ENCODE results near the gene MED14. TPM values are rescaled to one million over a fixed set of nuclear protein-coding genes. Genes with fewer than 3 reads are reported as not detected.
"Not testable (repeated sequence)": the region's sequence is repeated elsewhere in the genome, so short reads cannot be mapped to it uniquely, and the experiment has no call there.

The MED14 gene
- total RNA-seq, 1 experiment from 2014 or later: 83.3 TPM

- TF ChIP-seq AR (CRISPR knock-in tag; IDR thresholded peaks at IDR 0.05) (no peak), ZNF396 (CRISPR knock-in tag; IDR thresholded peaks at IDR 0.05; ENCODE audit: borderline replicate concordance) (no peak), E2F5 (CRISPR knock-in tag; IDR thresholded peaks at IDR 0.05) (no peak), MXD4 (CRISPR knock-in tag; IDR thresholded peaks at IDR 0.05; ENCODE audit: borderline replicate concordance) (no peak), ZNF532 (CRISPR knock-in tag; IDR thresholded peaks at IDR 0.05; ENCODE audit: borderline replicate concordance) (no peak)
These were observed 1.6 kb downstream of the MED14 start (continued) for GRCh38 chrX:40733706-40734105.

GRCh38 chrX:40732499-40732898 lies 2.8 kb downstream of the MED14 start:
- H3K4me3 Mint-ChIP-seq: peak overlapping the region; percentile 53
- peak; percentile 91 for TF ChIP-seq ZNF121 (CRISPR knock-in tag; IDR thresholded peaks at IDR 0.05)
- CTCF ChIA-PET: not testable (repeated sequence)

GRCh38 chrX:40729598-40730584 lies 5.5 kb downstream of the MED14 start:
- Mint-ChIP-seq H3K27ac (peak overlapping the region; percentile 28; the same call in 1 of the 2 replicates), H3K9me3 (no peaks in the 10 kb centered on the region), H3K36me3 (peaks cover 37% of the 10 kb centered on the region), H3K4me3 (peak overlapping the region; percentile 29; the same call in 1 of the 2 replicates), H3K27me3 (ENCODE audit: low read depth) (no peaks in the 10 kb centered on the region), H3K4me1 (peaks cover 42% of the 10 kb centered on the region)
- TF ChIP-seq ARID4B (CRISPR knock-in tag; IDR thresholded peaks at IDR 0.05; ENCODE audit: borderline replicate concordance) (no peak), TP53 (CRISPR knock-in tag; IDR thresholded peaks at IDR 0.05) (no peak)
- DNase-seq (ENCODE audit: low spot score): no peak
- ChIA-PET POLR2A (interaction anchor here (0.6 kb wide), 2 partner anchors 25 to 126 kb away, joined by 3 read pairs; no protein-coding TSS in a partner anchor), CTCF (no interaction called here)
- no peak for ATAC-seq

More at GRCh38 chrX:40732499-40732898, 2.8 kb downstream of the MED14 start:
- Mint-ChIP-seq H3K4me1 (peaks cover 39% of the 10 kb centered on the region), H3K36me3 (peaks cover 21% of the 10 kb centered on the region), H3K27ac (peak overlapping the region; percentile 60)
- ATAC-seq; H3K27me3 Mint-ChIP-seq (ENCODE audit: low read depth); H3K9me3 Mint-ChIP-seq; POLR2A ChIA-PET; DNase-seq (ENCODE audit: low spot score): not testable (repeated sequence)

Data from WTC11 (cell line).